SU-DHL-6 (cell line): ENCODE measurements around the gene CENPO.

ENCODE experiments used
- H2AFZ ChIP-seq: fragments of 200-600 bp; sonication (generic); 2 replicates; pipeline ENCODE4 v1.6.1; 2014; ENCODE audit warnings: low read depth, mild to moderate bottlenecking, moderate library complexity, mixed read lengths, antibody characterized with exemption, low read length; ENCODE audit not compliant: severe bottlenecking
- H3F3A ChIP-seq: fragments of 200-600 bp; shearing (Covaris generic); 2 replicates; pipeline ENCODE4 v1.6.0; 2016; ENCODE audit warnings: antibody characterized with exemption, mild to moderate bottlenecking; ENCODE audit not compliant: insufficient read depth
- H3K27ac ChIP-seq: fragments of 200-600 bp; sonication (generic); 2 replicates; pipeline ENCODE4 v1.5.1; 2016; ENCODE audit warnings: low read depth, mild to moderate bottlenecking, low read length, moderate library complexity, mixed read lengths
- H3K27me3 ChIP-seq: fragments of 200-600 bp; sonication (generic), shearing (Covaris generic); 2 replicates; pipeline ENCODE4 v1.6.0; 2014; ENCODE audit warnings: mild to moderate bottlenecking, low read length
- H3K36me3 ChIP-seq: fragments of 200-600 bp; sonication (generic); 2 replicates; pipeline ENCODE4 v1.6.1; 2014; ENCODE audit warnings: mild to moderate bottlenecking, low read length, mixed read lengths
- H3K4me2 ChIP-seq: fragments of 300-600, 200-600 bp; shearing (Covaris generic), sonication (generic); 2 replicates; pipeline ENCODE4 v1.6.0; 2014; ENCODE audit warnings: low read length, low read depth, mild to moderate bottlenecking; ENCODE audit not compliant: poor library complexity, severe bottlenecking
- H3K4me3 ChIP-seq: fragments of 200-600 bp; sonication (generic); 2 replicates; pipeline ENCODE4 v1.5.1; 2014; ENCODE audit warnings: antibody characterized with exemption, low read length, mild to moderate bottlenecking, mixed read lengths; ENCODE audit not compliant: insufficient read depth, poor library complexity, severe bottlenecking
- H3K79me2 ChIP-seq: fragments of 200-600 bp; sonication (generic); 2 replicates; pipeline ENCODE4 v1.6.1; 2014; ENCODE audit warnings: mild to moderate bottlenecking, low read length, moderate library complexity; ENCODE audit not compliant: insufficient read depth
- H3K9ac ChIP-seq: fragments of 200-600 bp; sonication (generic); 2 replicates; pipeline ENCODE4 v1.7.0; 2014; ENCODE audit warnings: mild to moderate bottlenecking, low read length
- H3K9me2 ChIP-seq: fragments of 200-600 bp; sonication (generic); replicated peaks from 2 replicates; pipeline ENCODE4 v1.6.1; 2014; ENCODE audit warnings: low read length; ENCODE audit not compliant: insufficient read depth
- H3K9me3 ChIP-seq: fragments of 200-600 bp; sonication (generic); 2 replicates; pipeline ENCODE4 v1.6.1; 2014; ENCODE audit warnings: low read length, mixed read lengths; ENCODE audit not compliant: insufficient read depth
- H4K20me1 ChIP-seq: fragments of 200-600 bp; sonication (generic); 2 replicates; pipeline ENCODE4 v1.6.1; 2014; ENCODE audit warnings: low read depth, mild to moderate bottlenecking, antibody characterized with exemption, low read length, moderate library complexity, mixed read lengths
- CTCF ChIP-seq: fragments of 200-600 bp; sonication (generic); IDR thresholded peaks from one replicate; pipeline ENCODE4 v1.5.1; 2017; ENCODE audit warnings: antibody characterized with exemption, mild to moderate bottlenecking, low read length, moderate library complexity; ENCODE audit not compliant: insufficient read depth, poor library complexity, severe bottlenecking
- EZH2phosphoT487 ChIP-seq: fragments of 200-600 bp; sonication (generic), shearing (Covaris generic); conservative IDR thresholded peaks from 2 replicates; pipeline ENCODE4 v1.6.1; 2018; ENCODE audit warnings: mild to moderate bottlenecking, antibody characterized with exemption, low read length, moderate library complexity, mixed read lengths

The CENPO gene

GRCh38 chr2:24809316-24810007, 16.2 kb downstream of the CENPO start:
- no peak overlapping the region for H3K9ac ChIP-seq
- H3K9me3 ChIP-seq, result no peaks in the 10 kb centered on the region
- H3K27ac ChIP-seq, result no peak overlapping the region
- no peaks in the 10 kb centered on the region for H3K9me2 ChIP-seq
- no peak overlapping the region for H2AFZ ChIP-seq
- TF ChIP-seq CTCF, result no peak
- no peak for TF ChIP-seq EZH2phosphoT487
- peaks cover 21% of the 10 kb centered on the region; the same call in 1 of the 2 replicates for H3K36me3 ChIP-seq
- no peak overlapping the region for H3K4me2 ChIP-seq
- peaks cover 78% of the 10 kb centered on the region for H3K79me2 ChIP-seq
- no peak overlapping the region for H3K4me3 ChIP-seq
- H3F3A ChIP-seq, result peaks cover 20% of the 10 kb centered on the region
- no peaks in the 10 kb centered on the region for H3K27me3 ChIP-seq
- H4K20me1 ChIP-seq, result peaks cover 15% of the 10 kb centered on the region

- Histone ChIP-seq H3K36me3 (peaks cover 30% of the 10 kb centered on the region; the same call in 1 of the 2 replicates), H3F3A (peaks cover 18% of the 10 kb centered on the region), H3K9ac (no peak overlapping the region), H3K79me2 (peaks cover 56% of the 10 kb centered on the region), H2AFZ (no peak overlapping the region), H3K9me2 (no peaks in the 10 kb centered on the region), H3K27ac (no peak overlapping the region), H3K27me3 (no peaks in the 10 kb centered on the region), H3K9me3 (no peaks in the 10 kb centered on the region), H3K4me3 (no peak overlapping the region), H4K20me1 (peaks cover 10% of the 10 kb centered on the region), H3K4me2 (no peak overlapping the region)
- TF ChIP-seq EZH2phosphoT487 (no peak), CTCF (no peak)
Measured at GRCh38 chr2:24813691-24814137, 20.5 kb downstream of the CENPO start.

GRCh38 chr2:24814516-24814915, 21.3 kb downstream of the CENPO start:
- H3K79me2 ChIP-seq, result peaks cover 48% of the 10 kb centered on the region
- H3K4me3 ChIP-seq, result no peak overlapping the region
- H3F3A ChIP-seq, result peaks cover 23% of the 10 kb centered on the region
- no peak for TF ChIP-seq CTCF
- no peak for TF ChIP-seq EZH2phosphoT487
- H3K9ac ChIP-seq, result no peak overlapping the region
- H3K9me2 ChIP-seq, result no peaks in the 10 kb centered on the region
- no peak overlapping the region for H3K27ac ChIP-seq
- no peak overlapping the region for H3K4me2 ChIP-seq
- no peak overlapping the region for H2AFZ ChIP-seq
- H3K36me3 ChIP-seq, result peaks cover 22% of the 10 kb centered on the region; the same call in 1 of the 2 replicates
- no peaks in the 10 kb centered on the region for H3K27me3 ChIP-seq
- peaks cover 2% of the 10 kb centered on the region; the same call in 1 of the 2 replicates for H4K20me1 ChIP-seq
- H3K9me3 ChIP-seq, result no peaks in the 10 kb centered on the region
